Measurements from ENCODE around the gene GNAT1. TPM values are rescaled to one million over a fixed set of nuclear protein-coding genes. Genes with fewer than 3 reads are reported as not detected.

GNAT1 gene
- total RNA-seq, 2 experiments from 2014 or later, result not detected

DNA sequence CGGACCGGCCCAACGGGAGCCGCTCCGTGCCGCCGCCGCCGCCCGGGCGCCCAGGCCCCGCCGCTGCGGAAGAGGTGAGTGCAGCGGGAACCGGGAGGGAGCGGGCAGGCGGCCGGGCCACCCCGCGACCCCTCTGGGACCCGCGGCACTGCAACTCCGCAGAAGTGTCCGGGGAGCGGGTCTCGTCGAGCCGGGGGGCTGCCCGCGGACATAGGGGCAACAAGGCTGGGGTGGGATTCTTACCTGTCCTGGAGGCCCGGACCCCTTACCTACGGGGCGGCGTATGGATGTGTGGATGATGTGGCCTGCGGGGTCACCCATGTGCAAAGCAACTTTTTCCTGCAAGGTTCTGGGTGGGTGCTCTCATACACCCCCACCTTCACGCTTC lies 35.9 kb upstream of the GNAT1 start:
- no peak overlapping the region for H2AFZ ChIP-seq (ENCODE audit: low read length)
- no peaks in the 10 kb centered on the region for H3K36me3 ChIP-seq (ENCODE audit: insufficient read depth, low read length)
- no peaks in the 10 kb centered on the region for H3K79me2 ChIP-seq (ENCODE audit: insufficient read depth, low read depth, low read length)
- peak overlapping the region; percentile 61 for H3K4me3 ChIP-seq (ENCODE audit: low read depth, low read length, poor library complexity, severe bottlenecking)
- intact Hi-C loops (cut with micrococcal nuclease; ENCODE audit: unreplicated experiment), result no loop called here
- POLR2A ChIA-PET, result no interaction called here
- TF ChIP-seq CTCF (conservative IDR thresholded peaks at IDR 0.05; ENCODE audit: low read length) (no peak), EZH2phosphoT487 (IDR thresholded peaks at IDR 0.05; ENCODE audit: borderline replicate concordance, low read depth, low read length) (no peak)
- no TSS peak for BruUV-seq (replicated peaks)
- no peaks in the 10 kb centered on the region for H4K20me1 ChIP-seq (ENCODE audit: insufficient read depth, low read length)
- peaks cover 5% of the 10 kb centered on the region for H3K4me1 ChIP-seq (ENCODE audit: insufficient read depth, low read length, poor library complexity, severe bottlenecking)
- no peak for DNase-seq (ENCODE audit: low spot score)
- H3K27ac ChIP-seq (ENCODE audit: low read depth, low read length, poor library complexity, severe bottlenecking), result no peak overlapping the region
- CTCF ChIA-PET (ENCODE audit: unreplicated experiment), result no interaction called here
- H3K9me3 ChIP-seq (ENCODE audit: low read length), result no peaks in the 10 kb centered on the region
- H3K4me2 ChIP-seq (ENCODE audit: low read length), result peak overlapping the region; percentile 75; the same call in 1 of the 2 replicates
- no peaks in the 10 kb centered on the region for H3K9me2 ChIP-seq (ENCODE audit: insufficient read depth, low read length)

DNA sequence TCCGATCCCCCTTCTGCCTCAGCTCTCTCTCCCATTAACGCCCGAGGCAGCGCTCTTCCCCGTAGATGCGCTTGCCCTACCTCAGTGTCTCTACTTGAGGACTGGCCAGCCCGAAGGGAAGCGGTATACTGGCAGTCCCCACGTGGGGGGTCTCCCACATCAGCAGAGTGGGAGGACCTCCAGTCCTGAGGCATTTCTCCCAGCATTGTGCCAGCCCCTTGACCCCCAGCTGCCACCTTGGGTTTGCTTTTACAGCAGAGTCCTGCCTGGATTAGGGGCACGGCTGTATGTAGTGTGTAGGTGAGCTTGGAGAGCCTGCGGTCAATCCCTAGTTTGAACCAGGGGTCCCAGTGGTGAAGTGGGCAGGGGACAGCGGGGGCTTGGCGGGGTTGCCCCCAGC lies 35.5 kb upstream of the GNAT1 start:
- BruUV-seq (replicated peaks), result no TSS peak
- H3K9me2 ChIP-seq (ENCODE audit: insufficient read depth, low read length), result no peaks in the 10 kb centered on the region
- no peaks in the 10 kb centered on the region for H3K79me2 ChIP-seq (ENCODE audit: insufficient read depth, low read depth, low read length)
- no peak overlapping the region for H3K27ac ChIP-seq (ENCODE audit: low read depth, low read length, poor library complexity, severe bottlenecking)
- no peak for TF ChIP-seq EZH2phosphoT487 (IDR thresholded peaks at IDR 0.05; ENCODE audit: borderline replicate concordance, low read depth, low read length)
- TF ChIP-seq CTCF (conservative IDR thresholded peaks at IDR 0.05; ENCODE audit: low read length), result no peak
- no peaks in the 10 kb centered on the region for H3K36me3 ChIP-seq (ENCODE audit: insufficient read depth, low read length)
- intact Hi-C loops (cut with micrococcal nuclease; ENCODE audit: unreplicated experiment), result no loop called here
- H3K9me3 ChIP-seq (ENCODE audit: low read length), result no peaks in the 10 kb centered on the region
- no peaks in the 10 kb centered on the region for H4K20me1 ChIP-seq (ENCODE audit: insufficient read depth, low read length)
- ChIA-PET CTCF (ENCODE audit: unreplicated experiment) (no interaction called here), POLR2A (interaction anchor here (0.6 kb wide), 1 partner anchor 430 kb away, joined by 3 read pairs; no protein-coding TSS in a partner anchor)
- no peak overlapping the region for H3K4me3 ChIP-seq (ENCODE audit: low read depth, low read length, poor library complexity, severe bottlenecking)
- H3K4me2 ChIP-seq (ENCODE audit: low read length), result peak overlapping the region; percentile 75; the same call in 1 of the 2 replicates
- no peak for DNase-seq (ENCODE audit: low spot score)
- no peak overlapping the region for H2AFZ ChIP-seq (ENCODE audit: low read length)
- H3K4me1 ChIP-seq (ENCODE audit: insufficient read depth, low read length, poor library complexity, severe bottlenecking), result peaks cover 5% of the 10 kb centered on the region

DNA sequence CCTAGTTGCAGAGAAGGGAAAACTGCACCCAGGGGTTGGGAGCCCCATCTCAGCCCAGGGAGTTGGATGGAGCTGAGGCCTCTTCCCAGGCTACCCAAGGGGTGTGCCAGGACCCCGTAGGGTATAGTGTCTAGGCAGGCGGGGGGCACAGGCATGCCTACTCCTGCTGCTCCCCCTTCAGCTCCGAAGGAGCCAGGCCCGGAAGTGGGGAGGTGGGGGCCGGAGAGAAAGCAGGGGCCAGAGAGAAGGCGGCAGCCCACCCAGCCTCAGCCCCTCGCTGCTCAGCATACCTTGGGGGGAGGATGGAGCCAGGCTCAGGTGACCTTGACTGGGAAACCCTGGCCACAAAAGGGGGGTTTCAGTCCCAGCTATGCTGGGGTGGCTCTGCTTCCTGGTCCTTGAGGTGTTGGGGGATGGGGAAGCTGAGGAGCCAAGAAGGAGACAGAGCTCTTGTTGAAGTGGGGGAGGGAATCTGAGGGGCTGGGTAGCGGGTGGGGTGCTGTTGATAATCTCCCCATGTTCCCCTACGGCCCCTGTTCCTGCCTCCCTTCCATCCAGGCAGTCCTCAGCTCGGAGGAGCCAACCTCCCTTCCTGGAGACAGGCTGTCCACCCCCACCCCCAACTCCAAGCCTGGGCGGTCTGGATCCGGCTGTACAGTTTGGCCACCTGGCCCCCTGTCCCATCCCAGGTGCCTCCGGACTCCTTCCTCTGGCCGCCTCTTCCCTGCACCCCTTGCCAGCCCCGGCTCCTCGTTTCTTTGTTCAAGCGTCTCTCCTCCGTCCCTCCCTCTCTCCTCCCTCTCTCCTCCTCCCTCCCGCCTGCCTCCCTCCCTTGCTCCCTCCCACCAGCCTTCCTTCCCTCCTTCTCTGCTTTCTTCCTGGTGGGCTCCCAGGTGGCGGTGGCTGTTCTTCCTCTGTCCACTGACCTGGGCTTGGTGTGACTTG lies 34.6 kb upstream of the GNAT1 start:
- Histone ChIP-seq H3K9me2 (ENCODE audit: insufficient read depth, low read length) (no peaks in the 10 kb centered on the region), H4K20me1 (ENCODE audit: insufficient read depth, low read length) (no peaks in the 10 kb centered on the region), H2AFZ (ENCODE audit: low read length) (no peak overlapping the region), H3K9me3 (ENCODE audit: low read length) (no peaks in the 10 kb centered on the region), H3K4me1 (ENCODE audit: insufficient read depth, low read length, poor library complexity, severe bottlenecking) (peaks cover 5% of the 10 kb centered on the region), H3K4me3 (ENCODE audit: low read depth, low read length, poor library complexity, severe bottlenecking) (no peak overlapping the region), H3K27ac (ENCODE audit: low read depth, low read length, poor library complexity, severe bottlenecking) (no peak overlapping the region), H3K36me3 (ENCODE audit: insufficient read depth, low read length) (no peaks in the 10 kb centered on the region), H3K4me2 (ENCODE audit: low read length) (no peak overlapping the region), H3K79me2 (ENCODE audit: insufficient read depth, low read depth, low read length) (no peaks in the 10 kb centered on the region)
- CTCF ChIA-PET (ENCODE audit: unreplicated experiment), result interaction anchor here (0.6 kb wide), 1 partner anchor 111 kb away, joined by 5 read pairs; no protein-coding TSS in a partner anchor
- TF ChIP-seq CTCF (conservative IDR thresholded peaks at IDR 0.05; ENCODE audit: low read length) (no peak), EZH2phosphoT487 (IDR thresholded peaks at IDR 0.05; ENCODE audit: borderline replicate concordance, low read depth, low read length) (no peak)
- POLR2A ChIA-PET, result interaction anchor here (0.6 kb wide), 2 partner anchors 76 to 431 kb away, joined by 3 read pairs; no protein-coding TSS in a partner anchor
- no peak for DNase-seq (ENCODE audit: low spot score)
- intact Hi-C loops (cut with micrococcal nuclease; ENCODE audit: unreplicated experiment), result no loop called here
- no TSS peak for BruUV-seq (replicated peaks)

Measured in OCI-LY7 (cell line).